ENCODE results near the gene BCDIN3D.

The BCDIN3D gene

GRCh38 chr12:49823350-49823749 lies 19.6 kb downstream of the BCDIN3D start:
- TF ChIP-seq, protein P1, sequence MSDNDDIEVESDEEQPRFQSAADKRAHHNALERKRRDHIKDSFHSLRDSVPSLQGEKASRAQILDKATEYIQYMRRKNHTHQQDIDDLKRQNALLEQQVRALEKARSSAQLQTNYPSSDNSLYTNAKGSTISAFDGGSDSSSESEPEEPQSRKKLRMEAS (IDR thresholded peaks at IDR 0.05; ENCODE audit: low read depth, low read length), result no peak
- TF ChIP-seq POLR2A (IDR thresholded peaks at IDR 0.05; ENCODE audit: extremely low read depth, insufficient read length) (no peak), MYC (IDR thresholded peaks at IDR 0.05; ENCODE audit: low read depth, low read length) (no peak)
- TF ChIP-seq, protein P2, sequence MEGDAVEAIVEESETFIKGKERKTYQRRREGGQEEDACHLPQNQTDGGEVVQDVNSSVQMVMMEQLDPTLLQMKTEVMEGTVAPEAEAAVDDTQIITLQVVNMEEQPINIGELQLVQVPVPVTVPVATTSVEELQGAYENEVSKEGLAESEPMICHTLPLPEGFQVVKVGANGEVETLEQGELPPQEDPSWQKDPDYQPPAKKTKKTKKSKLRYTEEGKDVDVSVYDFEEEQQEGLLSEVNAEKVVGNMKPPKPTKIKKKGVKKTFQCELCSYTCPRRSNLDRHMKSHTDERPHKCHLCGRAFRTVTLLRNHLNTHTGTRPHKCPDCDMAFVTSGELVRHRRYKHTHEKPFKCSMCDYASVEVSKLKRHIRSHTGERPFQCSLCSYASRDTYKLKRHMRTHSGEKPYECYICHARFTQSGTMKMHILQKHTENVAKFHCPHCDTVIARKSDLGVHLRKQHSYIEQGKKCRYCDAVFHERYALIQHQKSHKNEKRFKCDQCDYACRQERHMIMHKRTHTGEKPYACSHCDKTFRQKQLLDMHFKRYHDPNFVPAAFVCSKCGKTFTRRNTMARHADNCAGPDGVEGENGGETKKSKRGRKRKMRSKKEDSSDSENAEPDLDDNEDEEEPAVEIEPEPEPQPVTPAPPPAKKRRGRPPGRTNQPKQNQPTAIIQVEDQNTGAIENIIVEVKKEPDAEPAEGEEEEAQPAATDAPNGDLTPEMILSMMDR (IDR thresholded peaks at IDR 0.05; ENCODE audit: low read depth, low read length), result no peak
- DNase-seq (ENCODE audit: low read depth), result no peak
- no peak overlapping the region for H3K4me3 ChIP-seq (ENCODE audit: low read depth, low read length)

GRCh38 chr12:49821373-49822287 lies 21.3 kb downstream of the BCDIN3D start:
- no peak overlapping the region for H3K4me3 ChIP-seq (ENCODE audit: low read depth, low read length)
- TF ChIP-seq, protein P2 (IDR thresholded peaks at IDR 0.05; ENCODE audit: low read depth, low read length), result no peak
- TF ChIP-seq MYC (IDR thresholded peaks at IDR 0.05; ENCODE audit: low read depth, low read length) (no peak), POLR2A (IDR thresholded peaks at IDR 0.05; ENCODE audit: extremely low read depth, insufficient read length) (no peak)
- TF ChIP-seq, protein P1 (IDR thresholded peaks at IDR 0.05; ENCODE audit: low read depth, low read length), result no peak
- peak; percentile 20 for DNase-seq (ENCODE audit: low read depth)

- no peak for DNase-seq (ENCODE audit: low read depth)
- H3K4me3 ChIP-seq (ENCODE audit: low read depth, low read length), result no peak overlapping the region
- TF ChIP-seq, protein P2 (IDR thresholded peaks at IDR 0.05; ENCODE audit: low read depth, low read length), result no peak
- TF ChIP-seq MYC (IDR thresholded peaks at IDR 0.05; ENCODE audit: low read depth, low read length), result no peak
- no peak for TF ChIP-seq POLR2A (IDR thresholded peaks at IDR 0.05; ENCODE audit: extremely low read depth, insufficient read length)
- TF ChIP-seq, protein P1 (IDR thresholded peaks at IDR 0.05; ENCODE audit: low read depth, low read length), result no peak
Measured at GRCh38 chr12:49819786-49820185, 23.1 kb downstream of the BCDIN3D start.

DNA sequence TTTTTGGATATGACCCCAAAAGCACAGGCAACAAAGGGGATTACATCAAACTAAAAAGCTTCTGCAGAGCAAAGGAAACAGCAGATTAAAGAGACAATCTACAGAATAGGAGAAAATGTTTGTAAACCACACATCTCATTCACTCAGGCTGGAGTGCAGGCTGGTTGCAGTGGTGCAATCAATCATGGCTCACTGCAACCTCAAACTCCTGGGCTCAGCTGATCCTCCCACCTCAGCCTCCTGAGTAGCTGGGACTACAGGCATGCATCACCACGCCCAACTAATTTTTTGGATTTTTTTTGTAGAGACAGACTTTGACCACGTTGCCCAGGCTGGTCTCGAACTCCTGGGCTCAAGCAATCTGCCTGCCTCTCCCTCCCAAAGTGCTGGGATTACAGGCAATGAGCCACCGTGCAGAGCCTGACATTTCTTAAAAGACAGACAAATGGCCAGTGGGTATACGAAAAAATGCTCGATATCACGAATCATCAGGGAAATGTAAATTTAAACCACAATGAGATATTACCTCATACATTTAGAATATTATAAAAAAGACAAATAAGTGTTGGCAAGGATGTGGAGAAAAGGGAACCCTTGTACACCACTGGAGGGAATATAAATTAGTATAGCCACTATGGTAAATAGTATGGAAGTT lies 24.5 kb downstream of the BCDIN3D start:
- peak; percentile 54 for DNase-seq (ENCODE audit: low read depth)
- TF ChIP-seq, protein P2 (IDR thresholded peaks at IDR 0.05; ENCODE audit: low read depth, low read length), result no peak
- TF ChIP-seq POLR2A (IDR thresholded peaks at IDR 0.05; ENCODE audit: extremely low read depth, insufficient read length) (no peak), MYC (IDR thresholded peaks at IDR 0.05; ENCODE audit: low read depth, low read length) (no peak)
- TF ChIP-seq, protein P1 (IDR thresholded peaks at IDR 0.05; ENCODE audit: low read depth, low read length), result no peak
- H3K4me3 ChIP-seq (ENCODE audit: low read depth, low read length), result no peak overlapping the region

GRCh38 chr12:49813131-49813530 lies 29.8 kb downstream of the BCDIN3D start:
- no peak for DNase-seq (ENCODE audit: low read depth)
- TF ChIP-seq, protein P2 (IDR thresholded peaks at IDR 0.05; ENCODE audit: low read depth, low read length), result no peak
- no peak for TF ChIP-seq MYC (IDR thresholded peaks at IDR 0.05; ENCODE audit: low read depth, low read length)
- TF ChIP-seq, protein P1 (IDR thresholded peaks at IDR 0.05; ENCODE audit: low read depth, low read length), result no peak
- TF ChIP-seq POLR2A (IDR thresholded peaks at IDR 0.05; ENCODE audit: extremely low read depth, insufficient read length), result no peak
- no peak overlapping the region for H3K4me3 ChIP-seq (ENCODE audit: low read depth, low read length)

Measured in NB4 (cell line).